DMS 273 treated with DMSO at 0.1 percent for 48 hours (cell line): ENCODE data around the gene ZC2HC1B.

ENCODE experiments used
- DNase-seq: peaks from one replicate; lab custom pipeline; 2025; lab: John Stamatoyannopoulos, UW

Gene ZC2HC1B

DNA sequence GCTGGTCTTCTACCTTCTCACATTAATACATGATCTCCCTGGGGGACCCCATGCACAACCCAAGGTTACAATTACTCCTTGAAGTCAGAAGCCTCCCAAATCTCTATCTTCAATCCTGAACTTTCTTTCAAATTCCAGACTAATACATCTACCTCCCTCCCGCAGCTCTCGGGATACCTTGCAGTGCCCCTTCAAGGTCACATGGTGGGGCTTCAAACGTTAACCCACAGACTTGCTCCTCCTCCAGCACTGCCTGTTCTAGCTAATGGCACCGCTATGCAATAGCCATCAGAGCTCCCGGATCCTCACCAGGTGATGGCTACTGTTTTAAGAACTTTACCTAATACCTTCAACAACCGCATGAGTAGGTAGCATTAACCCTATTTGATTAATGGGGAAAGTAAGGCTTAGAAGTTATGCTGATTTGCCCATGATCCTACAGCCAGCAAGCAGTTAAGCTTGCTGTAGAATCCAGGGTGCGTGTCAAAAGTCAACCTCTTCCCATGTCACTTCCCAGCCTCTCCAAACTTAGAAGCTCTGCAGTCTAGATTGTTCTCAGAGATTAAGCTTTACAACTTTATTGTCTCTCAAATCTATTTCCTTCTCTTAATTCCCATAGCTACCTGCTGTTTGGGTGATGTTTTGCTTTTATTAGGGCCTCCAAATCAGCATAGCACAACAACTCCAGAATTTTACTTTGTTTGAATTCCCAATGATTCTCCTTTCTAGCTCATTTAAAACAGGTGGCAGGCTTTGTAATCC is 99.1 kb downstream of the ZC2HC1B start:
- DNase-seq, result no peak

DNA sequence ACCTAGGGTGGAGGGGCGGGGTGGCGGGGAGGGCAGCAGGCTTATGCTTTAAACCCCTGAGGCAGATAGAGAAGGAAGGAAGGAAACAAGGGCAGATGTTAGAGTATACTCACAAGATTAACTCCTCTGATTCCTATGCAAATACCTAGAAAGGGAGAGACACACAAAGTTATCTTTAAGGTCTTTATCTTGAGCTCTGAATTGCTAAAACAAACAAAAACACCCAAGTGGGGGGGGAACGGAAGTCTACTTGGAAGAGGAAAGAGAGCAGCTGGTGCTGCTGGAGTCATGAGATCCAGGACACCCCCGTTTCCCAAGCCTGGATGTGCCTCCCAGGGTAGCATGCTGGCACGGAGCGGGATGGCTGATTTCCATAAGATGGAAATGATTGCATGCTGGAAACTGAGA is 100.4 kb downstream of the ZC2HC1B start:
- no peak for DNase-seq

DNA sequence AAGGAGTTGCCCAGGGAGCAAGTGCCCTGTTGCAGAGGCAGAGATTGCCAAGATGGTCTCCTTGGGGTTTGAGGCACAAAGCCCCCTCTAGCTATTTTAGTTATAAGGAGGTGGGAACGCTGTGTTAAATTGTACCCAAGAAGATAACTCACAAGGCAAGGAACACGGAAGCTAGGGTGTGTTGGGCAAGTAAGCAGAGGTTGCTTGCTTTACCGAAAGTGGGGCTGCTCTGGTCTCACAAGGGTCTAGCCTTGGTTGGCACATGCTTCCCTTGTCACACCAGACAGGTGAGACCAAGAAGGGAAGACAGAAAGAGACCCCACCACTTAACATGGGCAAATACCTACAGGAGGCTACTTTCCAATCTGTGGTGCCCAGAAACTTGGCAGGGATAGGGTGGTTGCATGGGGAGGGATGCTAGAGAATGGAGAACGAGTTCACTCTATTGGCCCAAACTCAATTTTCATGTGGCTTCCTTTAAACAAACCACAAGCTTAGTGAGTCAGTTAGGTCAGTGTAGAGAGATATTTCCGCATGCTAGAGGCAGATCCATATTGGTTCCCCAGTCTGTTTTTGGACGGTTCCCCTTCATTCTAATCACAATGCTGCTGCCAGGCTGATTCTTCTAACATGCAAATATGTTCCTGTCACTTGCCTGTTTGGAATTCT is 101.4 kb downstream of the ZC2HC1B start:
- DNase-seq, result no peak

GRCh38 chr6:143966312-143966711 is 102.0 kb downstream of the ZC2HC1B start:
- no peak for DNase-seq

DNA sequence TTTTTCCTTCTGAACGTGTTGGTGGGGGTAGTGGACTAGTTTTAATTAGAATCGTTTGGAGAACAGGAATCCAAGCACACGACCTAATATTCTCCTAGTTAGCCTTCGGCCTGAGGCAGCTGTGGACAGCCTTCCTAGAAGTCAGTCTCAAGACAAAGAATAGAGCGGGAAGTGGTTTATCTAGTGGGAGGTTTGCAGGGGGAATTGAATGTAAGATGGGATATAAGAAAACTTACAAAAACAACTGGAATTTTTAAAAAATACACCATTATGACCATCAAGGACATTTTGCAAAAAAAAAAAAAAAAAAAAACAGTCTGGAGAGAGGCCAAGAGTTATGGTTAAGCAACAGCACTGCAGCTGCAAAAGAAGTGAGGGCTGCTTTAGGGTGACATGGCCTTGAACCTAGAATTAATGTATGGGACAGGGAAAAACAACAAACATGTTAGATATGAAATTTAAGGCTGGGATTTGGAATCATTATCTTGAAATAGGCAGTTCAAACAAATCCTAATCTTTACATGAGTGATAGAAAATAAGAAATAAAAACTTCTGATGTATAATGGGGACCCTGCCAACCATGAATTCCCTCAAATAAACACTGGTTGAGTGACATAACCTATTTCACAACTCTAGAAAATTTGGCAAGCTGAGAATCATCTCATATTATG is 103.6 kb downstream of the ZC2HC1B start:
- DNase-seq, result no peak

GRCh38 chr6:143969077-143969476 is 104.8 kb downstream of the ZC2HC1B start:
- no peak for DNase-seq

DNA sequence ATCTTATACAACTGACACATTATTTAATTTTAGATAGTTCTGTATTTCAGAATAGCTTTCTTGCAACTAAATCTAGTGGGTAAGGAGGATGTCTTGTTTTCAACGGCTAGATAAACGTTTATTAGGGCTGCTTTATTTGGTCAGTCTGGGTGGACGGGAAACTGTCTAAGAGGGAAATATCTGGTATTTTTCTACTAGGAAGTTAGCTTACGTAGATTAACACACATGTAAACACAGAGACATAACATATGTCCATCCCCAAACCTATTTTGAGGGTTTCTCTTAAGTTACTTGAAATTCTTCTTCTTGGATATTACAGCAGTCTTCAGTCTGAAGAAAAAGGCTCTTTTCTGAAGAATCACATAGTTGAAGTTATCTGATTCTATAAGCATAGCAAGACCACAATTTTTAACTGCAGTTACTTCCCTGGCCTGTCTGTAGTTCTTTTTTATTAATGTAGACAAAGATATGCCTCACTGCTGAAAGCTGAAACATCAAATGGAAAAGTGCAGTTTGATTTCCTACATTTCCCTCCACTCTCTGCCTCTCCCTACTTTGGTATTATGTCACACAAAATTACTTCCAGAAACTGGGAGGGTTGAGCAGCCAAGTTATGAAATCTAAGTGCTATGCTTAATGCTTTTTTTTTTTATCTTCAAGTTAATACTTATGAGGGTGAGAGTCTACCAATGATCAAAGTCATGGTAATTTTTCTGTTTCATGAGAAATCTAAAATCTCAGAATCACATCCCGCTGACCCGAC is 106.4 kb downstream of the ZC2HC1B start:
- no peak for DNase-seq

- no peak for DNase-seq
Observed at GRCh38 chr6:143971482-143972205, 107.4 kb downstream of the ZC2HC1B start.

GRCh38 chr6:143973097-143973966 is 109.1 kb downstream of the ZC2HC1B start:
- DNase-seq, result no peak

GRCh38 chr6:143974089-143974488 is 109.8 kb downstream of the ZC2HC1B start:
- no peak for DNase-seq

DNA sequence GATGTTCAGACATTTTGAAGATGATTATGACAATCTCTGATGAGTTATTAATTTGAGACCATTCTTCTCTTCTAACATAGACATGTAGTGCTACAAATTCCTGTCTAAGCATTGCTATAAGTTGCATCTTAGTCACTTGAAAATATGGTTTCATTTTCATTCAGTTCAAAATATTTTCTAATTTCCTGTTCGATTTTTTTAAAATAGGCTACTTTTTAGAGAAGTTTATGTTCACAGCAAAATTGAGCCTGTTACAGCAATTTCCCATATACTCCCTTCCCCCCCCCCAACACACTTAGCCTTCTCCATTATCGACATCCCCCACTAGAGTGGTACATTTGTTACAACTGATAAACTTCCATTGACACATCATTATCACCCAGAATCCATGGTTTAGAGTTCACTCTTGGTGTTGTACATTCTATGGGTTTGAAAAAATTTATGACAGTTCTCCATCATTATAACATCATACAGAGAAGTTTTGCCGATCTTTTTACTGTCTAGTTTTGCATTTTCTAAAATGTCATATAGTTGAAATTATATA is 112.6 kb downstream of the ZC2HC1B start:
- DNase-seq, result no peak

DNA sequence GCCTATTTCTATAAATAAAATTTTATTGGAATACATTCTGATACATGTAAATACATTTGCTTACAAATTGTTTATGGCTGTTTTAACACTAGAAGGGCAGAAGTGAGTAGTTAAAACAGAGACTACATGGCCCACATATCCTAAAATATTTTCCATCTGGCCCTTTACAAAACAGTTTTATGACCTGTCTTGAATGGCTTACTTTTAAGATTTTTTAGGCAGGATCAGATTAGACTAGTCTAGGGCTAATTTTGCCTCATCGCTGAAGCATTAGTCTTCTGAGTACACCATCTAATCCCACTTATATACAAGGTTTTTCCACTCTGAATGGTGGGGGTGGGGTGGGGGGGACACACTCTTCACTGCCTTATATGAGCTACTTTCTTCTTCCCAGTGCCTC is 116.6 kb downstream of the ZC2HC1B start:
- DNase-seq, result no peak

- no peak for DNase-seq
Observed at GRCh38 chr6:143982968-143983367, 118.7 kb downstream of the ZC2HC1B start.

- DNase-seq, result no peak
Observed at GRCh38 chr6:143984666-143985065, 120.4 kb downstream of the ZC2HC1B start.

DNA sequence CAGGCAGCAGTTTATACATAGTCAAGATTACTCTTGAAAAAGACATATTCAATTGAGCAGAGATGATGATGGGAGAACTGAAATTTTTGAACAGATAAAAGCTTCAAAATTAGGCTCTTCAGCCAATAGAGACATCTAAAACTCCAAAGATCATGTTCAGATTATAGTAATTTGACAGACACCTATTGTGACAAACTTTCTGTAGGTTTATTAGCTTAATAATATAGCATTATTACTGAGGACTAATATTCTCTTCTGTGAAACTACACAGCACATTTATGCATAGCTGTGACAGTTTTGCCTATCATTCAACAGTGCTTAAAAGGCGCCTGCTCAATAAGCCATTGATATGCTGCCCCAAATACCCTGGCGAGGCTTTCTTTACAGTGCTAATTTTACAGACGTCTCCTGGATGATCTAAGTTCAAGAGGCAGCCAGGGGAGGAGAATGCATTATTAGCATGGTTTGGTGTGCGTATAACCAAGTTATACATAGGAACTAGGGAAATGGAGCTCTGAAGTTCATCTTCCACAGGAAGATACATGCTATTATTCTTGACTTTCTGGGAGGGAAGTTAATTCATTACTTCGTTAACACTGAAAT is 122.3 kb downstream of the ZC2HC1B start:
- no peak for DNase-seq
